H9 (cell line): ENCODE results near the gene ZNF766. TPM values are rescaled to one million over a fixed set of nuclear protein-coding genes. Genes with fewer than 3 reads are reported as not detected.

Experiments
- DNase-seq: peaks from one replicate; pipeline ENCODE4 v3.0.0-alpha.2; 2017
- H2AFZ ChIP-seq: one replicate; pipeline ENCODE4 v1.6.1; 2013; ENCODE audit warnings: mild to moderate bottlenecking, low read length, control low read depth, moderate library complexity
- H2AK5ac ChIP-seq: 2 replicates; pipeline ENCODE4 v1.6.1; 2013; ENCODE audit warnings: low read length, control low read depth, mixed read lengths; ENCODE audit not compliant: insufficient read length
- H2BK120ac ChIP-seq: one replicate; pipeline ENCODE4 v1.6.1; 2013; ENCODE audit warnings: low read depth, mild to moderate bottlenecking, low read length, control low read depth, inconsistent platforms; ENCODE audit not compliant: poor library complexity, severe bottlenecking
- H2BK12ac ChIP-seq: 2 replicates; pipeline ENCODE4 v1.6.1; 2013; ENCODE audit warnings: low read length, control low read depth, mixed read lengths, low read depth; ENCODE audit not compliant: insufficient read length
- H2BK15ac ChIP-seq: 2 replicates; pipeline ENCODE4 v1.6.1; 2013; ENCODE audit warnings: low read depth, low read length, control low read depth
- H2BK20ac ChIP-seq: one replicate; pipeline ENCODE4 v1.6.1; 2013; ENCODE audit warnings: low read depth, mild to moderate bottlenecking, low read length, control low read depth, inconsistent platforms; ENCODE audit not compliant: poor library complexity, severe bottlenecking
- H2BK5ac ChIP-seq: 2 replicates; pipeline ENCODE4 v1.6.1; 2013; ENCODE audit warnings: low read length, control low read depth, mixed read lengths; ENCODE audit not compliant: insufficient read length
- H3K14ac ChIP-seq: 2 replicates; pipeline ENCODE4 v1.6.1; 2013; ENCODE audit warnings: low read length, control low read depth; ENCODE audit not compliant: insufficient read depth
- H3K18ac ChIP-seq: 2 replicates; pipeline ENCODE4 v1.6.1; 2013; ENCODE audit warnings: low read depth, mild to moderate bottlenecking, mixed read lengths, low read length, control low read depth; ENCODE audit not compliant: insufficient read length
- H3K23ac ChIP-seq: 2 replicates; pipeline ENCODE4 v1.6.1; 2013; ENCODE audit warnings: low read length, control low read depth, mixed read lengths, low read depth; ENCODE audit not compliant: insufficient read length
- H3K23me2 ChIP-seq: 2 replicates; pipeline ENCODE4 v1.6.1; 2013; ENCODE audit warnings: low read depth, mild to moderate bottlenecking, mixed read lengths, low read length, control low read depth; ENCODE audit not compliant: insufficient read length, poor library complexity, severe bottlenecking
- H3K27ac ChIP-seq: 2 replicates; pipeline ENCODE4 v1.5.1; 2013; ENCODE audit warnings: low read length, control low read depth, mixed read lengths, low read depth; ENCODE audit not compliant: insufficient read length
- H3K27me3 ChIP-seq: 2 replicates; pipeline ENCODE4 v1.6.1; 2013; ENCODE audit warnings: low read length, control low read depth, inconsistent platforms; ENCODE audit not compliant: insufficient read depth
- H3K4ac ChIP-seq: 2 replicates; pipeline ENCODE4 v1.6.1; 2013; ENCODE audit warnings: low read depth, mild to moderate bottlenecking, control low read depth, inconsistent platforms, low read length, moderate library complexity
- H3K4me1 ChIP-seq: 2 replicates; pipeline ENCODE4 v1.6.1; 2013; ENCODE audit warnings: low read length, control low read depth, inconsistent platforms; ENCODE audit not compliant: insufficient read depth
- H3K4me2 ChIP-seq: 2 replicates; pipeline ENCODE4 v1.6.1; 2013; ENCODE audit warnings: low read length, control low read depth, mixed read lengths; ENCODE audit not compliant: insufficient read length, insufficient read depth
- H3K56ac ChIP-seq: 2 replicates; pipeline ENCODE4 v1.6.1; 2013; ENCODE audit warnings: low read depth, mild to moderate bottlenecking, mixed read lengths, low read length, control low read depth; ENCODE audit not compliant: insufficient read length
- H3K79me1 ChIP-seq: 2 replicates; pipeline ENCODE4 v1.6.1; 2013; ENCODE audit warnings: low read depth, mild to moderate bottlenecking, moderate library complexity, low read length, control low read depth, inconsistent platforms; ENCODE audit not compliant: insufficient read depth, poor library complexity, severe bottlenecking
- H3K79me2 ChIP-seq: 2 replicates; pipeline ENCODE4 v1.6.1; 2013; ENCODE audit warnings: low read length, control low read depth, inconsistent platforms; ENCODE audit not compliant: insufficient read depth
- H3K9ac ChIP-seq: 2 replicates; pipeline ENCODE4 v1.6.1; 2013; ENCODE audit warnings: low read length, control low read depth, mixed read lengths; ENCODE audit not compliant: insufficient read length; ENCODE audit errors: extremely low read depth
- H3K9me3 ChIP-seq: one replicate; pipeline ENCODE4 v1.6.1; 2013; ENCODE audit warnings: low read depth, low read length, inconsistent platforms; ENCODE audit not compliant: control insufficient read depth
- H3T11ph ChIP-seq: one replicate; pipeline ENCODE4 v1.6.1; 2013; ENCODE audit warnings: mild to moderate bottlenecking, low read length, control low read depth, inconsistent platforms
- H4K20me1 ChIP-seq: one replicate; pipeline ENCODE4 v1.6.1; 2013; ENCODE audit not compliant: control insufficient read depth, insufficient read length, insufficient read depth
- H4K5ac ChIP-seq: 2 replicates; pipeline ENCODE4 v1.6.1; 2013; ENCODE audit warnings: low read depth, mild to moderate bottlenecking, mixed read lengths, low read length, control low read depth; ENCODE audit not compliant: insufficient read length
- H4K8ac ChIP-seq: replicated peaks from 2 replicates; pipeline ENCODE4 v1.6.1; 2013; ENCODE audit warnings: low read length, control low read depth, mixed read lengths, low read depth; ENCODE audit not compliant: insufficient read length
- H4K91ac ChIP-seq: 2 replicates; pipeline ENCODE4 v1.6.1; 2013; ENCODE audit warnings: low read depth, mild to moderate bottlenecking, moderate library complexity, mixed read lengths, low read length, control low read depth; ENCODE audit not compliant: insufficient read length
- H3K27ac Mint-ChIP-seq, 3 experiments: 2 replicates in 2 of 3; 3 replicates in 1 of 3; pipeline ENCODE4 v1.8.0; 2020 to 2021; ENCODE audit warnings: mixed read lengths in 3 of 3, mild to moderate bottlenecking in 1 of 3, moderate library complexity in 1 of 3
- H3K27me3 Mint-ChIP-seq: 2 replicates; pipeline ENCODE4 v1.8.0; 2021; ENCODE audit warnings: low read depth, mild to moderate bottlenecking, moderate library complexity, mixed read lengths
- H3K36me3 Mint-ChIP-seq, 3 experiments: 2 replicates in 2 of 3; 3 replicates in 1 of 3; pipeline ENCODE4 v1.8.0; 2020 to 2021; ENCODE audit warnings: low read depth in 3 of 3, mixed read lengths in 3 of 3; ENCODE audit not compliant: insufficient read depth in 1 of 3
- H3K4me1 Mint-ChIP-seq, 2 experiments: 2 replicates each; pipeline ENCODE4 v1.8.0; 2020; ENCODE audit warnings: mixed read lengths in 2 of 2
- H3K4me3 Mint-ChIP-seq, 2 experiments: 2 replicates in 1 of 2; 3 replicates in 1 of 2; pipeline ENCODE4 v1.8.0; 2020 to 2021; ENCODE audit warnings: mild to moderate bottlenecking in 2 of 2, mixed read lengths in 2 of 2, moderate library complexity in 1 of 2
- H3K9me3 Mint-ChIP-seq, 2 experiments: 2 replicates in 1 of 2; 3 replicates in 1 of 2; pipeline ENCODE4 v1.8.0; 2020; ENCODE audit warnings: mild to moderate bottlenecking in 2 of 2, mixed read lengths in 2 of 2, moderate library complexity in 1 of 2
- CTCF ChIP-seq: fragments of 200-600 bp; sonication (generic); conservative IDR thresholded peaks from 3 replicates; pipeline ENCODE4 v1.8.0; 2021; ENCODE audit warnings: antibody characterized with exemption, mild to moderate bottlenecking
- WGBS: extraction: QIAGEN DNeasy Blood & Tissue Kit; methylation state at CpG from one replicate; pipeline ENCODE4 v1.1.7; 2013; ENCODE audit warnings: missing lambda C conversion rate, low lambda C conversion rate, mixed read lengths; ENCODE audit not compliant: insufficient read length; ENCODE audit errors: extremely low coverage; 5-methylcytosine and 5-hydroxymethylcytosine counted together
- total RNA-seq: library from RNA; stranded (reverse); gene quantifications from 2 replicates; pipeline ENCODE4 v1.2.1, GENCODE V29; 2021

Gene ZNF766
- total RNA-seq, 1 experiment from 2014 or later: 33.6 TPM

GRCh38 chr19:52286256-52286655 lies 16.9 kb downstream of the ZNF766 start:
- no peaks in the 10 kb centered on the region for H3K27me3 Mint-ChIP-seq
- no peak overlapping the region for H2BK12ac ChIP-seq
- WGBS: no CpG with 5 or more reads among the region's 6 CpGs
- H2BK5ac ChIP-seq: no peak overlapping the region
- TF ChIP-seq CTCF: no peak
- H2AK5ac ChIP-seq: no peak overlapping the region
- H3K79me1 ChIP-seq: peaks cover 4% of the 10 kb centered on the region
- H3K27ac Mint-ChIP-seq: no peak overlapping the region
- H3K4me3 Mint-ChIP-seq: no peak overlapping the region
- H3K14ac ChIP-seq: no peak overlapping the region
- H3K23me2 ChIP-seq: no peaks in the 10 kb centered on the region
- peaks cover 70 to 84% (median 83%) of the 10 kb centered on the region in 3 experiments for H3K36me3 Mint-ChIP-seq
- H3K9ac ChIP-seq: no peak overlapping the region
- no peak overlapping the region for H3K23ac ChIP-seq
- no peaks in the 10 kb centered on the region for H3K4me1 ChIP-seq
- no peak overlapping the region for H2BK20ac ChIP-seq
- DNase-seq: no peak
- H3T11ph ChIP-seq: no peak overlapping the region
- no peak overlapping the region for H4K5ac ChIP-seq
- no peak overlapping the region for H2BK120ac ChIP-seq
- no peak overlapping the region for H3K18ac ChIP-seq
- H3K27ac ChIP-seq: no peak overlapping the region
- 0 out of 2 replicates have a peak, but pooled peaks cover 2% of the 10 kb centered on the region for H3K79me2 ChIP-seq
- no peaks in the 10 kb centered on the region for H4K20me1 ChIP-seq
- no peak overlapping the region for H2AFZ ChIP-seq
- no peak overlapping the region for H4K8ac ChIP-seq
- no peak overlapping the region for H4K91ac ChIP-seq
- no peak overlapping the region for H3K56ac ChIP-seq
- H3K27me3 ChIP-seq: no peaks in the 10 kb centered on the region
- no peaks in the 10 kb centered on the region for H3K9me3 ChIP-seq
- no peak overlapping the region for H3K4ac ChIP-seq
- H3K9me3 Mint-ChIP-seq: peaks cover 3% of the 10 kb centered on the region in 2 experiments; a peak in 3 of 5 replicates
- H3K4me1 Mint-ChIP-seq: no peaks in the 10 kb centered on the region
- H3K4me2 ChIP-seq: no peak overlapping the region
- H2BK15ac ChIP-seq: no peak overlapping the region
